Brain microvascular endothelial cell (primary cell): ENCODE measurements around the gene CPNE4.
"Not testable (repeated sequence)": the region's sequence is repeated elsewhere in the genome, so short reads cannot be mapped to it uniquely, and the experiment has no call there.

Experiments
- DNase-seq: peaks from one replicate; pipeline ENCODE4 v3.0.0-alpha.2; 2020
- H3K27ac ChIP-seq: fragments of 250-450 bp; sonication (Bioruptor Pico); 2 replicates; pipeline ENCODE4 v1.5.1; 2020; ENCODE audit warnings: mild to moderate bottlenecking, moderate library complexity
- H3K27me3 ChIP-seq: fragments of 250-450 bp; sonication (Bioruptor Pico); replicated peaks from 2 replicates; pipeline ENCODE4 v1.5.1; 2020; ENCODE audit warnings: mild to moderate bottlenecking
- H3K36me3 ChIP-seq: fragments of 250-450 bp; sonication (Bioruptor Pico); replicated peaks from 2 replicates; pipeline ENCODE4 v1.5.1; 2020; ENCODE audit warnings: mild to moderate bottlenecking
- H3K4me3 ChIP-seq: 2 replicates; pipeline ENCODE4 v1.5.1; 2011; ENCODE audit warnings: low read depth, mild to moderate bottlenecking, control low read depth, low read length, moderate library complexity
- CTCF ChIP-seq: IDR thresholded peaks from 2 replicates; pipeline ENCODE4 v1.5.1; 2011; ENCODE audit warnings: low read depth, mild to moderate bottlenecking, moderate library complexity, low read length, control low read depth, inconsistent platforms; ENCODE audit errors: missing control alignments
- in situ Hi-C: cut with HindIII; loops from 2 replicates; pipeline ENCODE4 v1.10.0; 2017; ENCODE audit warnings: low sequenced_read_pairs, low pct_ligation_motif_present

Gene CPNE4

DNA sequence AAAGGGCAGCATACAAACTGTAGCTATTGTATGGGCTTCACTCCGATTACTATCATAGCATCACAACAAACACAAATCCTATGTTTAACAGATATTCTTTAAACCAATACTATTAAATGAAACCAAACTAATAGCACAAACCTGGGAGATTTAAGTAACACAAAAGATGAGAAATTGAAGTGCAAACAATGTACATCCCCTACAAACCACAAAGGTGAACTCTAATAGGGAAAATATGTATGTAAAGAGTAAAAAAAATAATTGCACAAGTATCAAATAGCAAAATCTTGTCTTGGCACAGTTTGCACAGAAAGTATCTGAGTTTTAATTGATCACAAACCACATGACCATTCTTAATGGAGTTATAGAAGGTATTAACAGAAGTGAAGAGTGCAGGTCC lies 138.5 kb downstream of the CPNE4 start:
- TF ChIP-seq CTCF = no peak
- Histone ChIP-seq H3K27me3 (no peaks in the 10 kb centered on the region), H3K27ac (no peak overlapping the region), H3K36me3 (no peaks in the 10 kb centered on the region), H3K4me3 (no peak overlapping the region)
- no peak for DNase-seq
- in situ Hi-C loops = no loop called here

DNA sequence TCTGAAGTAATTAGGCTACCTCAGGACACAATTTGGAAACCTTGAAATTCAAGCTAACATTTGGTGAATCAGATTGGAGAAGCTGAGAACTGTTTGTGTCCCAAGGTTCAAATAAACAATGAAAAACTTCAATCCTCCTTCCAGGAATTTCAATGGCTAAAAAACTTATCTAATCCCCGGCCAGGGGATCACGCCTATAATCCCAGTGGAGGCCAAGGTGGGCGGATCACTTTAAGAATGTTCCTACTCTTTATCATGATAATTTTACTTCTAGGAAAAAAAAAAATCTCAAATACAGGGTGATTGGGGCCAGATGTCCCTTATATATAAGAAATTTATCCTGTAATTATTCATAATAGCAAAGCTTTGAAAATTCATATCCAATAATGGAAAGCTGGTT lies 139.0 kb downstream of the CPNE4 start:
- H3K27ac ChIP-seq = no peak overlapping the region
- no peak for TF ChIP-seq CTCF

GRCh38 chr3:131892331-131892730 lies 142.5 kb downstream of the CPNE4 start:
- H3K36me3 ChIP-seq = no peaks in the 10 kb centered on the region
- TF ChIP-seq CTCF = no peak
- no peaks in the 10 kb centered on the region for H3K27me3 ChIP-seq
- no peak for DNase-seq
- in situ Hi-C loops = no loop called here
- no peak overlapping the region for H3K4me3 ChIP-seq
- no peak overlapping the region for H3K27ac ChIP-seq

More for the DNA sequence above, 139.0 kb downstream of the CPNE4 start:
- Histone ChIP-seq H3K4me3 (no peak overlapping the region), H3K27me3 (no peaks in the 10 kb centered on the region), H3K36me3 (no peaks in the 10 kb centered on the region)
- no peak for DNase-seq
- in situ Hi-C loops = no loop called here

GRCh38 chr3:131885871-131886270 lies 148.9 kb downstream of the CPNE4 start:
- H3K36me3 ChIP-seq, H3K27ac ChIP-seq, H3K4me3 ChIP-seq, H3K27me3 ChIP-seq, DNase-seq, in situ Hi-C loops: not testable (repeated sequence)

DNA sequence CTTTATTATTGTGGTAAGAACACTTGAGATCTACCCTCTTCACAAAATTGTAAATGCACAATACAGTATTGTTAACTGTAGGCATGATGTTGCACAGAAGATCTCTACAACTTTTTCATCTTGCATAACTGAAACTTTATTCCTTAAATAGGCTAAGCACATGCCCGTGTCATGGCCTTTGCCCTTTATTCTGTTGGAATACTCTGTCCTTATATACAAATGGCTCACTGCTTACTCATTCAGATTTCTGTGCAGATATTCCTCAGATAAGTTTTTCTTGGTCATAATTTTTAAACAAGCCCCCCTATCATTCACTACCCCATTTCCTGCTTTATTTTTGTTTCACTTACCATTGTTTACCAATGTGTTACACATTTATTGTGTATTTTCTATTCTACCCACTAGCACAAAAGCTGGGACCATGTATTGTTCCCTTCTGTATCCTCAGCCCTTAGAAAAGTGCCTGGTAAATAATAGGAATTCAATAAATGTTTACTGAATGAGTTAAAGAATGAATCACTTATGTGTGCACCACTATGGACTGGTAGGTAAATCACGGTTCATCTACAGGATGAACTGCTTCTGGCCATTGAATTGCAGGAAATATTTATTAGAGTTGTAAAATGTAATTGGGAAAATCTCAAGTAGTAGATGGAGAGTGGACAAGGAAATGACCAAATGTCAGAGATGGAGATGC lies 151.0 kb downstream of the CPNE4 start:
- DNase-seq = no peak
- Histone ChIP-seq H3K4me3 (no peak overlapping the region), H3K27ac (no peak overlapping the region), H3K27me3 (no peaks in the 10 kb centered on the region), H3K36me3 (no peaks in the 10 kb centered on the region)
- TF ChIP-seq CTCF = no peak
- in situ Hi-C loops = no loop called here

- in situ Hi-C loops = no loop called here
- no peak overlapping the region for H3K4me3 ChIP-seq
- DNase-seq = no peak
- no peak for TF ChIP-seq CTCF
- H3K27ac ChIP-seq = no peak overlapping the region
- H3K27me3 ChIP-seq = no peaks in the 10 kb centered on the region
- no peaks in the 10 kb centered on the region for H3K36me3 ChIP-seq
Observed at GRCh38 chr3:131883086-131883485, 151.7 kb downstream of the CPNE4 start.
